ENCODE data around the gene CHP1. TPM values are rescaled to one million over a fixed set of nuclear protein-coding genes. Genes with fewer than 3 reads are reported as not detected.
"Not testable (repeated sequence)": the region's sequence is repeated elsewhere in the genome, so short reads cannot be mapped to it uniquely, and the experiment has no call there.

Gene CHP1
- total RNA-seq, 1 experiment from 2014 or later = 91.1 TPM

- ChIA-PET CTCF (interaction anchor here (1.0 to 1.2 kb wide), 2 partner anchors 17 to 31 kb away, joined by 3 to 4 read pairs; partner anchors contain the start of genes NUSAP1 and OIP5), POLR2A (interaction anchor here (1.3 to 1.4 kb wide), 2 partner anchors 8 to 18 kb away, joined by 3 to 4 read pairs; no protein-coding TSS in a partner anchor)
- H3K36me3 Mint-ChIP-seq (ENCODE audit: insufficient read depth, unreplicated experiment) = peaks cover 51% of the 10 kb centered on the region
- H3K27me3 Mint-ChIP-seq (ENCODE audit: insufficient read depth, unreplicated experiment) = no peaks in the 10 kb centered on the region
- H3K4me3 Mint-ChIP-seq (ENCODE audit: unreplicated experiment) = no peak overlapping the region
- TF ChIP-seq CTCF (IDR thresholded peaks at IDR 0.05; ENCODE audit: unreplicated experiment) = no peak
- intact Hi-C loops (cut with micrococcal nuclease) = no loop called here
- no peak overlapping the region for H3K27ac Mint-ChIP-seq (ENCODE audit: low read depth, unreplicated experiment)
- no TSS peak for BruUV-seq (replicated peaks)
- H3K9me3 Mint-ChIP-seq (ENCODE audit: unreplicated experiment) = no peaks in the 10 kb centered on the region
- no peak for DNase-seq (ENCODE audit: unreplicated experiment)
- no peaks in the 10 kb centered on the region for H3K4me1 Mint-ChIP-seq (ENCODE audit: insufficient read depth, unreplicated experiment)
Observed at GRCh38 chr15:41301587-41301986, 70.5 kb downstream of the CHP1 start.

GRCh38 chr15:41304149-41304770 is 73.2 kb downstream of the CHP1 start:
- CTCF ChIA-PET = no interaction called here
- no peak for TF ChIP-seq CTCF (IDR thresholded peaks at IDR 0.05; ENCODE audit: unreplicated experiment)
- H3K4me1 Mint-ChIP-seq (ENCODE audit: insufficient read depth, unreplicated experiment) = no peaks in the 10 kb centered on the region
- intact Hi-C loops (cut with micrococcal nuclease) = no loop called here
- BruUV-seq (replicated peaks) = no TSS peak
- H3K36me3 Mint-ChIP-seq (ENCODE audit: insufficient read depth, unreplicated experiment) = peaks cover 34% of the 10 kb centered on the region
- no peaks in the 10 kb centered on the region for H3K9me3 Mint-ChIP-seq (ENCODE audit: unreplicated experiment)
- no peak overlapping the region for H3K27ac Mint-ChIP-seq (ENCODE audit: low read depth, unreplicated experiment)
- no peak overlapping the region for H3K4me3 Mint-ChIP-seq (ENCODE audit: unreplicated experiment)
- POLR2A ChIA-PET = interaction anchor here (0.6 to 0.9 kb wide), 3 partner anchors 13 to 358 kb away, joined by 3 read pairs; no protein-coding TSS in a partner anchor
- no peak for DNase-seq (ENCODE audit: unreplicated experiment)
- H3K27me3 Mint-ChIP-seq (ENCODE audit: insufficient read depth, unreplicated experiment) = no peaks in the 10 kb centered on the region

- Mint-ChIP-seq H3K27me3 (ENCODE audit: insufficient read depth, unreplicated experiment) (no peaks in the 10 kb centered on the region), H3K36me3 (ENCODE audit: insufficient read depth, unreplicated experiment) (peaks cover 26% of the 10 kb centered on the region), H3K27ac (ENCODE audit: low read depth, unreplicated experiment) (no peak overlapping the region), H3K4me3 (ENCODE audit: unreplicated experiment) (no peak overlapping the region), H3K4me1 (ENCODE audit: insufficient read depth, unreplicated experiment) (peaks cover 2% of the 10 kb centered on the region), H3K9me3 (ENCODE audit: unreplicated experiment) (no peaks in the 10 kb centered on the region)
- no peak for TF ChIP-seq CTCF (IDR thresholded peaks at IDR 0.05; ENCODE audit: unreplicated experiment)
- ChIA-PET POLR2A (interaction anchor here (0.6 kb wide), 1 partner anchor 11 kb away, joined by 3 read pairs; no protein-coding TSS in a partner anchor), CTCF (no interaction called here)
- no TSS peak for BruUV-seq (replicated peaks)
- intact Hi-C loops (cut with micrococcal nuclease) = no loop called here
- no peak for DNase-seq (ENCODE audit: unreplicated experiment)
Observed at GRCh38 chr15:41307679-41308078, 76.6 kb downstream of the CHP1 start.

- Mint-ChIP-seq H3K9me3 (ENCODE audit: unreplicated experiment) (no peaks in the 10 kb centered on the region), H3K27ac (ENCODE audit: low read depth, unreplicated experiment) (no peak overlapping the region), H3K4me3 (ENCODE audit: unreplicated experiment) (no peak overlapping the region), H3K4me1 (ENCODE audit: insufficient read depth, unreplicated experiment) (peaks cover 6% of the 10 kb centered on the region), H3K36me3 (ENCODE audit: insufficient read depth, unreplicated experiment) (peaks cover 40% of the 10 kb centered on the region), H3K27me3 (ENCODE audit: insufficient read depth, unreplicated experiment) (no peaks in the 10 kb centered on the region)
- no TSS peak for BruUV-seq (replicated peaks)
- ChIA-PET POLR2A (interaction anchor here (0.9 to 1.7 kb wide), 5 partner anchors 8 to 26 kb away, joined by 3 to 7 read pairs (median 4); no protein-coding TSS in a partner anchor), CTCF (interaction anchor here (0.7 kb wide), 1 partner anchor 175 kb away, joined by 3 read pairs; no protein-coding TSS in a partner anchor)
- intact Hi-C loops (cut with micrococcal nuclease) = no loop called here
- DNase-seq (ENCODE audit: unreplicated experiment) = no peak
- TF ChIP-seq CTCF (IDR thresholded peaks at IDR 0.05; ENCODE audit: unreplicated experiment) = no peak
Observed at GRCh38 chr15:41309226-41309905, 78.3 kb downstream of the CHP1 start.

GRCh38 chr15:41320805-41321330 is 89.8 kb downstream of the CHP1 start:
- H3K9me3 Mint-ChIP-seq (ENCODE audit: unreplicated experiment); H3K36me3 Mint-ChIP-seq (ENCODE audit: insufficient read depth, unreplicated experiment); intact Hi-C loops (cut with micrococcal nuclease); H3K27ac Mint-ChIP-seq (ENCODE audit: low read depth, unreplicated experiment); H3K4me3 Mint-ChIP-seq (ENCODE audit: unreplicated experiment); H3K27me3 Mint-ChIP-seq (ENCODE audit: insufficient read depth, unreplicated experiment); DNase-seq (ENCODE audit: unreplicated experiment); H3K4me1 Mint-ChIP-seq (ENCODE audit: insufficient read depth, unreplicated experiment); BruUV-seq (replicated peaks): not testable (repeated sequence)
- ChIA-PET POLR2A (interaction anchor here (1.6 kb wide), 1 partner anchor 12 kb away, joined by 5 read pairs; the partner anchor contains the start of genes NUSAP1 and OIP5), CTCF (interaction anchor here (0.6 kb wide), 1 partner anchor 234 kb away, joined by 5 read pairs; no protein-coding TSS in a partner anchor)
